ENCODE results near the gene FPGT. TPM values are rescaled to one million over a fixed set of nuclear protein-coding genes. Genes with fewer than 3 reads are reported as not detected.

The FPGT gene
- total and polyA plus RNA-seq, 2 of the 13 experiments (the other 11 are each of a cell fraction or from before 2014, with no cell fraction given): 4.3 to 9.8 TPM

GRCh38 chr1:74197657-74198552, at the start of gene FPGT, which contains the start of gene LRRIQ3 (continued):
- TF ChIP-seq, protein P1, sequence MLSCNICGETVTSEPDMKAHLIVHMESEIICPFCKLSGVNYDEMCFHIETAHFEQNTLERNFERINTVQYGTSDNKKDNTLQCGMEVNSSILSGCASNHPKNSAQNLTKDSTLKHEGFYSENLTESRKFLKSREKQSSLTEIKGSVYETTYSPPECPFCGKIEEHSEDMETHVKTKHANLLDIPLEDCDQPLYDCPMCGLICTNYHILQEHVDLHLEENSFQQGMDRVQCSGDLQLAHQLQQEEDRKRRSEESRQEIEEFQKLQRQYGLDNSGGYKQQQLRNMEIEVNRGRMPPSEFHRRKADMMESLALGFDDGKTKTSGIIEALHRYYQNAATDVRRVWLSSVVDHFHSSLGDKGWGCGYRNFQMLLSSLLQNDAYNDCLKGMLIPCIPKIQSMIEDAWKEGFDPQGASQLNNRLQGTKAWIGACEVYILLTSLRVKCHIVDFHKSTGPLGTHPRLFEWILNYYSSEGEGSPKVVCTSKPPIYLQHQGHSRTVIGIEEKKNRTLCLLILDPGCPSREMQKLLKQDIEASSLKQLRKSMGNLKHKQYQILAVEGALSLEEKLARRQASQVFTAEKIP (CRISPR knock-in tag; IDR thresholded peaks at IDR 0.05; ENCODE audit: borderline replicate concordance): no peak
- no peak for TF ChIP-seq RAD51 (IDR thresholded peaks at IDR 0.05; ENCODE audit: borderline replicate concordance)
- TF ChIP-seq FOSL2 (CRISPR knock-in tag; IDR thresholded peaks at IDR 0.05): no peak; the same call in 1 of the 2 replicates
- TF ChIP-seq ZNF629 (CRISPR knock-in tag; conservative IDR thresholded peaks at IDR 0.05): no peak
- TF ChIP-seq, protein P2, sequence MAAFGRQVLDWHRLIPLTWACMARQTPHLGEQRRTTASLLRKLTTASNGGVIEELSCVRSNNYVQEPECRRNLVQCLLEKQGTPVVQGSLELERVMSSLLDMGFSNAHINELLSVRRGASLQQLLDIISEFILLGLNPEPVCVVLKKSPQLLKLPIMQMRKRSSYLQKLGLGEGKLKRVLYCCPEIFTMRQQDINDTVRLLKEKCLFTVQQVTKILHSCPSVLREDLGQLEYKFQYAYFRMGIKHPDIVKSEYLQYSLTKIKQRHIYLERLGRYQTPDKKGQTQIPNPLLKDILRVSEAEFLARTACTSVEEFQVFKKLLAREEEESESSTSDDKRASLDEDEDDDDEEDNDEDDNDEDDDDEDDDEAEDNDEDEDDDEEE (CRISPR knock-in tag; IDR thresholded peaks at IDR 0.05): peak; percentile 71; the same call in 1 of the 2 replicates
- peak; percentile 100 for TF ChIP-seq HNRNPLL (IDR thresholded peaks at IDR 0.05; ENCODE audit: low read depth, low read length, poor library complexity, severe bottlenecking)
- TF ChIP-seq ZNF10 (CRISPR knock-in tag; IDR thresholded peaks at IDR 0.05; ENCODE audit: borderline replicate concordance, low read depth): no peak
- TF ChIP-seq, protein P3, sequence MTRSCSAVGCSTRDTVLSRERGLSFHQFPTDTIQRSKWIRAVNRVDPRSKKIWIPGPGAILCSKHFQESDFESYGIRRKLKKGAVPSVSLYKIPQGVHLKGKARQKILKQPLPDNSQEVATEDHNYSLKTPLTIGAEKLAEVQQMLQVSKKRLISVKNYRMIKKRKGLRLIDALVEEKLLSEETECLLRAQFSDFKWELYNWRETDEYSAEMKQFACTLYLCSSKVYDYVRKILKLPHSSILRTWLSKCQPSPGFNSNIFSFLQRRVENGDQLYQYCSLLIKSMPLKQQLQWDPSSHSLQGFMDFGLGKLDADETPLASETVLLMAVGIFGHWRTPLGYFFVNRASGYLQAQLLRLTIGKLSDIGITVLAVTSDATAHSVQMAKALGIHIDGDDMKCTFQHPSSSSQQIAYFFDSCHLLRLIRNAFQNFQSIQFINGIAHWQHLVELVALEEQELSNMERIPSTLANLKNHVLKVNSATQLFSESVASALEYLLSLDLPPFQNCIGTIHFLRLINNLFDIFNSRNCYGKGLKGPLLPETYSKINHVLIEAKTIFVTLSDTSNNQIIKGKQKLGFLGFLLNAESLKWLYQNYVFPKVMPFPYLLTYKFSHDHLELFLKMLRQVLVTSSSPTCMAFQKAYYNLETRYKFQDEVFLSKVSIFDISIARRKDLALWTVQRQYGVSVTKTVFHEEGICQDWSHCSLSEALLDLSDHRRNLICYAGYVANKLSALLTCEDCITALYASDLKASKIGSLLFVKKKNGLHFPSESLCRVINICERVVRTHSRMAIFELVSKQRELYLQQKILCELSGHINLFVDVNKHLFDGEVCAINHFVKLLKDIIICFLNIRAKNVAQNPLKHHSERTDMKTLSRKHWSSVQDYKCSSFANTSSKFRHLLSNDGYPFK (CRISPR knock-in tag; IDR thresholded peaks at IDR 0.05; ENCODE audit: borderline replicate concordance): peak; percentile 55; the same call in 1 of the 2 replicates
- TF ChIP-seq HHEX (CRISPR knock-in tag; IDR thresholded peaks at IDR 0.05): no peak
- TF ChIP-seq, protein P4, sequence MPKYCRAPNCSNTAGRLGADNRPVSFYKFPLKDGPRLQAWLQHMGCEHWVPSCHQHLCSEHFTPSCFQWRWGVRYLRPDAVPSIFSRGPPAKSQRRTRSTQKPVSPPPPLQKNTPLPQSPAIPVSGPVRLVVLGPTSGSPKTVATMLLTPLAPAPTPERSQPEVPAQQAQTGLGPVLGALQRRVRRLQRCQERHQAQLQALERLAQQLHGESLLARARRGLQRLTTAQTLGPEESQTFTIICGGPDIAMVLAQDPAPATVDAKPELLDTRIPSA (CRISPR knock-in tag; IDR thresholded peaks at IDR 0.05; ENCODE audit: borderline replicate concordance): no peak
- TF ChIP-seq, protein P5, sequence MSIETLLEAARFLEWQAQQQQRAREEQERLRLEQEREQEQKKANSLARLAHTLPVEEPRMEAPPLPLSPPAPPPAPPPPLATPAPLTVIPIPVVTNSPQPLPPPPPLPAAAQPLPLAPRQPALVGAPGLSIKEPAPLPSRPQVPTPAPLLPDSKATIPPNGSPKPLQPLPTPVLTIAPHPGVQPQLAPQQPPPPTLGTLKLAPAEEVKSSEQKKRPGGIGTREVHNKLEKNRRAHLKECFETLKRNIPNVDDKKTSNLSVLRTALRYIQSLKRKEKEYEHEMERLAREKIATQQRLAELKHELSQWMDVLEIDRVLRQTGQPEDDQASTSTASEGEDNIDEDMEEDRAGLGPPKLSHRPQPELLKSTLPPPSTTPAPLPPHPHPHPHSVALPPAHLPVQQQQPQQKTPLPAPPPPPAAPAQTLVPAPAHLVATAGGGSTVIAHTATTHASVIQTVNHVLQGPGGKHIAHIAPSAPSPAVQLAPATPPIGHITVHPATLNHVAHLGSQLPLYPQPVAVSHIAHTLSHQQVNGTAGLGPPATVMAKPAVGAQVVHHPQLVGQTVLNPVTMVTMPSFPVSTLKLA (IDR thresholded peaks at IDR 0.05): peak; percentile 29
- TF ChIP-seq, protein P6, sequence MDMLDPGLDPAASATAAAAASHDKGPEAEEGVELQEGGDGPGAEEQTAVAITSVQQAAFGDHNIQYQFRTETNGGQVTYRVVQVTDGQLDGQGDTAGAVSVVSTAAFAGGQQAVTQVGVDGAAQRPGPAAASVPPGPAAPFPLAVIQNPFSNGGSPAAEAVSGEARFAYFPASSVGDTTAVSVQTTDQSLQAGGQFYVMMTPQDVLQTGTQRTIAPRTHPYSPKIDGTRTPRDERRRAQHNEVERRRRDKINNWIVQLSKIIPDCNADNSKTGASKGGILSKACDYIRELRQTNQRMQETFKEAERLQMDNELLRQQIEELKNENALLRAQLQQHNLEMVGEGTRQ (IDR thresholded peaks at IDR 0.05; ENCODE audit: low read depth, low read length): no peak
- TF ChIP-seq, protein P6 (CRISPR knock-in tag; IDR thresholded peaks at IDR 0.05; ENCODE audit: borderline replicate concordance): no peak
- TF ChIP-seq, protein P7, sequence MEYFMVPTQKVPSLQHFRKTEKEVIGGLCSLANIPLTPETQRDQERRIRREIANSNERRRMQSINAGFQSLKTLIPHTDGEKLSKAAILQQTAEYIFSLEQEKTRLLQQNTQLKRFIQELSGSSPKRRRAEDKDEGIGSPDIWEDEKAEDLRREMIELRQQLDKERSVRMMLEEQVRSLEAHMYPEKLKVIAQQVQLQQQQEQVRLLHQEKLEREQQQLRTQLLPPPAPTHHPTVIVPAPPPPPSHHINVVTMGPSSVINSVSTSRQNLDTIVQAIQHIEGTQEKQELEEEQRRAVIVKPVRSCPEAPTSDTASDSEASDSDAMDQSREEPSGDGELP (IDR thresholded peaks at IDR 0.05; ENCODE audit: borderline replicate concordance, low read depth): peak; percentile 52; the same call in 1 of the 2 replicates
- peak; percentile 87 for TF ChIP-seq GABPB1 (CRISPR knock-in tag; IDR thresholded peaks at IDR 0.05)
